NCI-H1105 (cell line): ENCODE data around the gene LY9.
"Not testable (repeated sequence)": the region's sequence is repeated elsewhere in the genome, so short reads cannot be mapped to it uniquely, and the experiment has no call there.

Experiments used
- DNase-seq: peaks from one replicate; lab custom pipeline; 2025; lab: John Stamatoyannopoulos, UW

The LY9 gene

DNA sequence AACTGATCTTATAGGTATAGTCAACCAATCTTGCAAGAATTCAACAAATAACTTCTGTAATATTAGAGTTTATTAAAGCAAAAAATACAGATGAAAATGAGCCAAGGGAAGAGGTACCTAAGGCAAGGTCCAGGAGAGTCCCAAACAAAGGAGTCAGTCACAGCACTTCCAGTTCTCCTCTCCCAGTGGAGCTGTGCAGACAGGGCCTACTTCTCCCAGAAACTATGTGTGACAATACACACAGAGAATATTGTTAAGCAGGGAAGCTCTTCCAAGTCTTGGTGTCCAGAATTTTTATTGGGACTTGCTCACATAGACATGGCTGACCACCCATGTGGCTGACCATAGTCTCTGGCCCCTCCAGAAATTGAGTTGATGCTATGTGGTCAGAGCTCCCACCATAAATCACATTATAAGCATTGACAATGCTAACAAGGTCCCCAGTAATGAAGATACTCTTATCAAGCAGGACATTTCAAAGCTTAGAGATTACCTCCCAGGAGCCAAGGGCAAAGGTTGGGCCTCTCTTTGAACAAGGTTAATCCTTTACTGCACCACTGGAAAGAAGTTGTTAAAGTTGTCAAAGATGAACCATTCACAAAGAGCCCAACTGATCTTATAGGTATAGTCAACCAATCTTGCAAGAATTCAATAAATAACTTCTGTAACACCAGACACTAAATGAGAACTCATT is 70.2 kb downstream of the LY9 start:
- no peak for DNase-seq

DNA sequence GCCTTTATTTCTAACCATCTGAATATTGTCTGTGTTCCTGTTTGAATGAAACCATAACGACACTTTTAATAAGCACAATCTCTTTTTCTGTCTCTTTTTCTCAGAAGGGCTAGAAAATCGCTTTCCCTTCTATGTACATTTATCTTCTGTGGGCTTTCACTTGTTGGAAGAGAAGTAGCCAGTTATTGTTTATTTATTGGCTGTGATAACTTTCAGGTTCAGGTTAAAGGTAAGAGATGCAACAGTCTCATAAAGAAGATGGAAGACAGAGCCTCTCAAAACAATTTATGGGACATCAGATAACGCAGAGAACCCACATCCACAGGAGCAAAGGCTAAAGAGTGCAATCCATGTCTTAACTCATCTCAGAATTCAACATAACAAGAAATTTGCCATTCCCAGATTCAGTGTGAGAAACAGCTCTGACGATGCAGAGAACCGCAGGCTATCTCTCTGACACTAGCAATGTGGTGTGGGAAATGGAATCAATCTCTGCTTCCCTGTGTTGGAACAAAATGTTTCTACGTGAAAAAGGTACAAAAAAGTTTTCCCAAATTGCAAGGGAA is 70.8 kb downstream of the LY9 start:
- no peak for DNase-seq

DNA sequence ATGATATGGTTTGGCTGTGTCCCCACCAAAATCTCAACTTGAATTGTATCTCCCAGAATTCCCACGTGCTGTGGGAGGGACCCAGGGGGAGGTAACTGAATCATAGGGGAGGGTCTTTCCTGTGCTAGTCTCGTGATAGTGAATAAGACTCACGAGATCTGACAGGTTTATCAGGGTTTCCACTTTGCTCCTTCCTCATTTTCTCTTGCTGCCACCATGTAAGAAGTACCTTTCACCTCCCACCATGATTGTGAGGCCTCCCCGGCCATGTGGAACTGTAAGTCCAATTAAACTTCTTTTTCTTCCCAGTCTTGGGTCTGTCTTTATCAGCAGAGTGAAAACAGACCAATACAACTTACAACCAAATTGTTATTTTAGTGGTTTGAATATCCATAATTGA is 71.7 kb downstream of the LY9 start:
- DNase-seq, result not testable (repeated sequence)

DNA sequence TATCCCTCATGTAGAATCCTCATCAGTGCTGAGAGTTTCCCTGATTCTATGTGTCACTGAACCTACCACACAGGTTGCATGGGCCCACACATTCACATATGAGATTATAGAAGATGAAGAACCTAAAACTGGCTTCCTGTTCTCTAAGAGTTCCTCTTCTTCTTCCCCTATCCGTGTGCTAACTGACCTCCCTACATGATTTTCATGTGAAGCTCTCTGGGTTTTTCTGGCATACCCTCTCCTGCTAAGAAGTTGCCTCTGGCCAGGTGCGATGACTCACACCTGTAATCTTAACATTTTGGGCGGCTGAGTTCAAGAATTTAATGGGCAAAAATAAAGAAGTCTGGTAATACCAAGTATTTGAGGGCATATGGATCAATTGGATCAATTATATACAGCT is 72.2 kb downstream of the LY9 start:
- no peak for DNase-seq

DNA sequence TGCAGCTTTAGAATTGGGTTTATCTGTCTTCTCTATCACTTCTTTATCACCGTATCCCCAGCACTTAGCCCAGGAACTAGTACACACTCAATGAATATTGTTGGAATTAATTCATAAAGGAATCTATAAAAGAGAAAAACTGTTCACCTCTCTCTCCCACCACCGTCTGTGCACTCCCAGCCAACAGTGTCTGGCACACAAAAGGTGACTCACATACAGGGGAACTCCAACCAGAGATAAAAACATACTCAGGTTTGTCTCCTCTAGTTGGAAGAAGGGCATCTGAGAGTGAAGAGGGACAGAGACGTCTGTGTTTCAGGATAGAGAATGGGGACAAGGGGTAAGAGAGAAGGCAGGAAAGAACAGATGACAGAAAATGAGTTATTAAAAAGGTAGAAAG is 79.0 kb downstream of the LY9 start:
- DNase-seq, result no peak

DNA sequence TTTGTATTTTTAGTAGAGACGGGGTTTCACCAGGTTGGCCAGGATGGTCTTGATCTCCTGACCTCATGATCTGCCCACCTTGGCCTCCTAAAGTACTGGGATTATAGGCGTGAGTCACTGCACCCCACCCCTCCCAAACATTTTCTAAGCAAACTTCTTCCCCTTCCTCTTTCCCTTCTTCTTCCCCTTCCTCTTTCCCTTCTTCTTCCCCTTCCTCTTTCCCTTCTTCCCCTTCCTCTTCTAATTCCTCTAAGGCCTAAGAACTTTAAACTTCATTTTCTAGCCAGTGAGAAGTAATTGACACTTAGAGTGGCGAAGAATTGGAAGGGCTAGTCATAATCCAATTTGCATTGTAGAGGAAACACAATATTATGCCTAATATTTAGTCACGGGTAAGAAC is 79.6 kb downstream of the LY9 start:
- DNase-seq, result not testable (repeated sequence)

DNA sequence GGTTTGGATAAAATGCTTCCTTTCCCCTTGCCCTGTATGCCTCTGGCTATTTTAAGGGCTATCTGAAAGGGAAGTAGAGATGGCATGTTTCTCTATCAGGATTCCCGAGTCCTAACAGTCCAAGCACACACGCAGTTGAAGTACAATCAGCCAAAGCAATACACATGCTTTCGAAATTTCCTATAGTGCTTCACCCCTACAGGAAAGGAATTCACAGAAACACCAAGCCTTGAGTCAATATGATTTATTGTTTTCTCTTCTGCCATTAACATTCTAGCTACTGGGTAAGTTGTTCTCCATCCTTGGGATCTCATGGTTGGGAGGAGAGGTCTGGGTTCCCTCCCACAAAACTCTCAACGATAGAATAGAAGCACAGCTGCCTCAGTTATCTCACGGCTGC is 80.3 kb downstream of the LY9 start:
- no peak for DNase-seq

DNA sequence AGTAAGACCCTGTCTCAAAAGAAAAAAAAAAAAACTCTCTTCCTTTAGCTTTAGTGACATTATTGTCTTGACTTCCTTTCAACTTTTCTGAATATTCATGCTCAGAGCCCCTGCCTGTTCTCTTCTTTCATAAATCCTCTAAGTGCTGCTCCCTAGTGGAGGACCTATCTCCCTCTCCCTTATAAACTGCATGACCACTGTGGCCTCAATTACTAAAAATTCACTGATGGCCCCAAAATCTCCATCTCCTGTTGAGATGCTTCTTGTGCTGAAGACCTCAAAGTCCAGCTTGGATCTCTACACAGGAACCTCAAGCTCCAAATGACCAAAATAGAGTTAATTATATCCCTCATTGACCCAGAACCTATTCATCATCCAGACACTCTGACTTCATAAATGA is 81.2 kb downstream of the LY9 start:
- no peak for DNase-seq
